Panc1 (cell line): Measurements from ENCODE around the gene PIAS1. TPM values are rescaled to one million over a fixed set of nuclear protein-coding genes. Genes with fewer than 3 reads are reported as not detected.

ENCODE experiments used
- ATAC-seq: fragments of 200-7000 bp; cut with Tn5 transposase; 2 replicates; pipeline ENCODE4 v1.9.1; 2020; ENCODE audit warnings: mild to moderate bottlenecking, moderate library complexity
- BruUV-seq: library from RNA; stranded (reverse); fragments of 400-500 nt; replicated peaks from 2 replicates; lab custom pipeline; 2021; lab: Mats Ljungman, UMichigan
- CTCF ChIA-PET: fragments of 300-600 bp; sonication (Branson Sonifier 250); formaldehyde crosslinking; loops from one replicate; lab custom pipeline; 2022; ENCODE audit warnings: antibody characterized with exemption; lab: Charles Lee
- POLR2A ChIA-PET: fragments of 300-600 bp; sonication (Branson Sonifier 250); formaldehyde crosslinking; loops from one replicate; lab custom pipeline; 2022; ENCODE audit warnings: antibody characterized with exemption; lab: Charles Lee
- DNase-seq: peaks from one replicate; pipeline ENCODE4 v3.0.0-alpha.2; 2010; ENCODE audit warnings: low read depth, low spot score
- H3K27ac ChIP-seq: 2 replicates; pipeline ENCODE4 v1.5.1; 2011; ENCODE audit warnings: mild to moderate bottlenecking, low read length, inconsistent platforms
- H3K27me3 ChIP-seq: fragments of 200-500 bp; sonication (Bioruptor generic); 2 replicates; pipeline ENCODE4 v1.6.0; 2014; ENCODE audit warnings: low read length, inconsistent platforms; ENCODE audit not compliant: control insufficient read depth, insufficient read depth
- H3K36me3 ChIP-seq: fragments of 200-500 bp; sonication (Bioruptor generic); 2 replicates; pipeline ENCODE4 v1.5.1; 2014; ENCODE audit warnings: inconsistent platforms, mild to moderate bottlenecking, low read length, moderate library complexity; ENCODE audit not compliant: control insufficient read depth, insufficient read depth
- H3K4me1 ChIP-seq: 2 replicates; pipeline ENCODE4 v1.5.1; 2011; ENCODE audit warnings: inconsistent platforms, mild to moderate bottlenecking, low read length, moderate library complexity; ENCODE audit not compliant: control insufficient read depth, insufficient read depth
- H3K4me3 ChIP-seq, 2 experiments: 2 replicates each; pipeline ENCODE4 v1.5.1; 2011 to 2012; ENCODE audit warnings: low read depth in 2 of 2, low read length in 2 of 2, mild to moderate bottlenecking in 2 of 2, inconsistent platforms in 1 of 2, moderate library complexity in 1 of 2
- H3K9me3 ChIP-seq: fragments of 200-500 bp; sonication (Bioruptor generic); 2 replicates; pipeline ENCODE4 v1.5.1; 2014; ENCODE audit warnings: low read depth, mild to moderate bottlenecking, inconsistent platforms, low read length, moderate library complexity; ENCODE audit not compliant: control insufficient read depth, insufficient read depth
- CTCF ChIP-seq: fragments of 450-650 bp; IDR thresholded peaks from 2 replicates; pipeline ENCODE4 v1.5.1; 2017; ENCODE audit warnings: mild to moderate bottlenecking
- POLR2AphosphoS5 ChIP-seq: IDR thresholded peaks from 2 replicates; pipeline ENCODE4 v1.6.1; 2012; ENCODE audit warnings: mild to moderate bottlenecking, low read depth, low read length, moderate library complexity
- REST ChIP-seq, 2 experiments: IDR thresholded peaks; 2 replicates each; pipeline ENCODE4 v1.6.1; 2011 to 2012; ENCODE audit warnings: low read depth in 2 of 2, control low read depth in 1 of 2, low read length in 1 of 2, mild to moderate bottlenecking in 1 of 2, moderate library complexity in 1 of 2; ENCODE audit not compliant: insufficient read depth in 1 of 2
- SIN3A ChIP-seq: IDR thresholded peaks from 2 replicates; pipeline ENCODE4 v1.6.1; 2012; ENCODE audit warnings: low read depth, mild to moderate bottlenecking, low read length, moderate library complexity, borderline replicate concordance; ENCODE audit not compliant: insufficient read depth
- TCF7L2 ChIP-seq: IDR thresholded peaks from 2 replicates; pipeline ENCODE4 v1.6.1; 2011; ENCODE audit warnings: mild to moderate bottlenecking, low read depth, low read length, inconsistent platforms
- in situ Hi-C: cut with HindIII; loops from 2 replicates; pipeline ENCODE4 v1.10.0; 2016; ENCODE audit warnings: low sequenced_read_pairs, low pct_unique_long_range_greater_than_20kb
- intact Hi-C: fragments of 100-400 bp; cut with micrococcal nuclease; formaldehyde crosslinking; loops from one replicate; pipeline ENCODE4 v1.10.0; 2022; ENCODE audit not compliant: unreplicated experiment
- total RNA-seq: library from RNA; stranded (reverse); gene quantifications from one replicate; pipeline ENCODE4 v1.2.1, GENCODE V29; 2021; ENCODE audit not compliant: unreplicated experiment

PIAS1 gene
- total RNA-seq, 1 experiment from 2014 or later = 44.5 TPM

DNA sequence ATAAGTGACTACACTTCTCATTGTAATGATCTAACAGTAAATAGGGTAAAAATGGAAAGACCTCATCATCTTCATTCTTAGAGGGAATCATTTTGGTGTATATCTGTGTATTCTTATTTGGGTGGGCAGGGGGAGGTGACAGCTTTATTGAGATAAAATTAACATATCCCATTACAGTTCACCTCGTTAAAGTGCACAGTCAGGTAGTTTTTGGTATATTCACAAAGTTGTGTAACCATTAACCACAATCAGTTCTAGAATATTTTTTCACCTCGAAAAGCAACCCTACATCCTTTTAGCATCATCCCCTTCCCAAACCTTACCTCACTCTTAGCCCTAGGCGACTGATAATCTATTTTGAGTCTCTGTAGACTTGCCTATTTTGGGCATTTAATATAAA lies 8.1 kb downstream of the PIAS1 start:
- no TSS peak for BruUV-seq
- CTCF ChIA-PET = no interaction called here

GRCh38 chr15:68062946-68063465 lies 8.9 kb downstream of the PIAS1 start:
- H3K27me3 ChIP-seq = no peaks in the 10 kb centered on the region
- H3K27ac ChIP-seq = no peak overlapping the region
- intact Hi-C loops (no loop called here), in situ Hi-C loops (no loop called here)
- ATAC-seq = no peak
- H3K4me1 ChIP-seq = peaks cover 25% of the 10 kb centered on the region; the same call in 1 of the 2 replicates
- no peaks in the 10 kb centered on the region for H3K36me3 ChIP-seq
- no peak overlapping the region for H3K4me3 ChIP-seq
- no peak for TF ChIP-seq TCF7L2
- no peak for TF ChIP-seq CTCF
- TF ChIP-seq REST (IDR thresholded peaks at IDR 0.05; ENCODE audit: insufficient read depth in 1 of 2, low read depth in 2 of 2, low read length in 1 of 2) = no peak
- BruUV-seq = no TSS peak
- CTCF ChIA-PET = no interaction called here
- no peaks in the 10 kb centered on the region for H3K9me3 ChIP-seq
- POLR2A ChIA-PET = no interaction called here
- DNase-seq = no peak

More for the DNA sequence above, 8.1 kb downstream of the PIAS1 start:
- intact Hi-C loops (no loop called here), in situ Hi-C loops (no loop called here)
- DNase-seq (no peak), ATAC-seq (no peak)
- Histone ChIP-seq H3K9me3 (no peaks in the 10 kb centered on the region), H3K36me3 (no peaks in the 10 kb centered on the region), H3K4me3 (no peak overlapping the region), H3K27ac (no peak overlapping the region), H3K4me1 (peaks cover 29% of the 10 kb centered on the region; the same call in 1 of the 2 replicates), H3K27me3 (no peaks in the 10 kb centered on the region)
- no peak for TF ChIP-seq CTCF
- TF ChIP-seq POLR2AphosphoS5 = no peak
- no peak for TF ChIP-seq TCF7L2
- TF ChIP-seq SIN3A = no peak
- no peak for TF ChIP-seq REST (IDR thresholded peaks at IDR 0.05; ENCODE audit: insufficient read depth in 1 of 2, low read depth in 2 of 2, low read length in 1 of 2)
- POLR2A ChIA-PET = no interaction called here
